PC-3 (cell line): ENCODE measurements around the gene NEIL1.

Experiments used
- CTCF ChIP-seq: fragments of 300-600 bp; sonication (generic); conservative IDR thresholded peaks from 2 replicates; pipeline ENCODE4 v1.5.1; 2017; ENCODE audit warnings: antibody characterized with exemption, low read depth, mild to moderate bottlenecking, low read length
- EZH2 ChIP-seq: fragments of 300-600 bp; sonication (generic); IDR thresholded peaks from one replicate; pipeline ENCODE4 v1.6.1; 2017; ENCODE audit warnings: antibody characterized with exemption, mild to moderate bottlenecking, low read length; ENCODE audit not compliant: unreplicated experiment
- EZH2phosphoT487 ChIP-seq: fragments of 300-600 bp; sonication (generic); IDR thresholded peaks from 2 replicates; pipeline ENCODE4 v1.6.1; 2018; ENCODE audit warnings: mild to moderate bottlenecking, antibody characterized with exemption, low read length, borderline replicate concordance

GRCh38 chr15:75359537-75360250 lies 12.9 kb downstream of the NEIL1 start:
- no peak for TF ChIP-seq CTCF
- no peak for TF ChIP-seq EZH2
- no peak for TF ChIP-seq EZH2phosphoT487
